Skin epidermis (tissue), 12 donors: ENCODE results near the gene GNG7.
"Not testable (repeated sequence)": the region's sequence is repeated elsewhere in the genome, so short reads cannot be mapped to it uniquely, and the experiment has no call there.

Source experiments
- H3K27ac ChIP-seq, 21 experiments: fragments of 200-600 bp; sonication (generic) in 11 of 21; one replicate each; pipeline ENCODE4 v1.5.0; 2020; ENCODE audit warnings: mild to moderate bottlenecking in 3 of 21, inconsistent platforms in 2 of 21, moderate library complexity in 2 of 21
- H3K4me3 ChIP-seq, 7 experiments: fragments of 200-600 bp; sonication (generic) in 2 of 7; one replicate each; pipeline ENCODE4 v1.5.0; 2020; ENCODE audit warnings: inconsistent platforms in 2 of 7, mild to moderate bottlenecking in 2 of 7, moderate library complexity in 1 of 7

The GNG7 gene

GRCh38 chr19:2550431-2551171, 151.9 kb downstream of the GNG7 start:
- no peak overlapping the region for H3K4me3 ChIP-seq
- H3K27ac ChIP-seq: peak overlapping the region in 18 of 21 experiments; percentile 14 to 86 (median 64)

DNA sequence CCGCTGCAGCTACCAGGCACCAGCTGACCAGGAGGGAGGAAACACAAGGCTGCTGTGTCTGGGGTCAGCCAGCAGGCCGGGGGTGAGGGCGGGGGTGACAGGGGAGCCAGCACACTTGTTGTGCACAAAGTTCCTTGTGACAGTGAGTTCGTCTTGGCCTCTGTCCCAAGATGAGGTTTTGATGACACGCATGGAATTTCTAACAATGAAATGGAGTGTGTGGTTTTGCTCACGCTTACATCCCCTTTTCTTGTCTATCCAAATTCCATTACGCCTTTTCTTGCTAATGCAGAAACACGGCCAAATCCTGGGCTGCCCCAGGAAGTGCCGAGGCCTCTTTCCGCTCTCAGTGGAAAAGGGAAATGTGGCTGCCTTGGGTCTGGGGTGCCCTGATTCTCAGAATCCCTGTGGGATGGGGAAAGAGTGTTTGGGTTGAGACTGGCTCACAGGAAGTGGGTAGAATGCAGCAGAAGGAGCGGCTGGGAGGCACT, 152.7 kb downstream of the GNG7 start:
- H3K27ac ChIP-seq: peak overlapping the region; percentile 14 to 86 (median 60)
- H3K4me3 ChIP-seq: no peak overlapping the region

- Histone ChIP-seq H3K4me3 (no peak overlapping the region), H3K27ac (peak overlapping the region in 8 of 21 experiments; percentile 2 to 84 (median 57))
These were observed 153.5 kb downstream of the GNG7 start for GRCh38 chr19:2548966-2549365.

- peak overlapping the region in 3 of 21 experiments; percentile 64 to 79 (median 67) for H3K27ac ChIP-seq
- no peak overlapping the region for H3K4me3 ChIP-seq
These were observed 154.8 kb downstream of the GNG7 start for GRCh38 chr19:2547721-2548120.

- Histone ChIP-seq H3K27ac (peak overlapping the region in 10 of 21 experiments; percentile 3 to 88 (median 67)), H3K4me3 (no peak overlapping the region)
These were observed 155.3 kb downstream of the GNG7 start for GRCh38 chr19:2547033-2547680.

DNA sequence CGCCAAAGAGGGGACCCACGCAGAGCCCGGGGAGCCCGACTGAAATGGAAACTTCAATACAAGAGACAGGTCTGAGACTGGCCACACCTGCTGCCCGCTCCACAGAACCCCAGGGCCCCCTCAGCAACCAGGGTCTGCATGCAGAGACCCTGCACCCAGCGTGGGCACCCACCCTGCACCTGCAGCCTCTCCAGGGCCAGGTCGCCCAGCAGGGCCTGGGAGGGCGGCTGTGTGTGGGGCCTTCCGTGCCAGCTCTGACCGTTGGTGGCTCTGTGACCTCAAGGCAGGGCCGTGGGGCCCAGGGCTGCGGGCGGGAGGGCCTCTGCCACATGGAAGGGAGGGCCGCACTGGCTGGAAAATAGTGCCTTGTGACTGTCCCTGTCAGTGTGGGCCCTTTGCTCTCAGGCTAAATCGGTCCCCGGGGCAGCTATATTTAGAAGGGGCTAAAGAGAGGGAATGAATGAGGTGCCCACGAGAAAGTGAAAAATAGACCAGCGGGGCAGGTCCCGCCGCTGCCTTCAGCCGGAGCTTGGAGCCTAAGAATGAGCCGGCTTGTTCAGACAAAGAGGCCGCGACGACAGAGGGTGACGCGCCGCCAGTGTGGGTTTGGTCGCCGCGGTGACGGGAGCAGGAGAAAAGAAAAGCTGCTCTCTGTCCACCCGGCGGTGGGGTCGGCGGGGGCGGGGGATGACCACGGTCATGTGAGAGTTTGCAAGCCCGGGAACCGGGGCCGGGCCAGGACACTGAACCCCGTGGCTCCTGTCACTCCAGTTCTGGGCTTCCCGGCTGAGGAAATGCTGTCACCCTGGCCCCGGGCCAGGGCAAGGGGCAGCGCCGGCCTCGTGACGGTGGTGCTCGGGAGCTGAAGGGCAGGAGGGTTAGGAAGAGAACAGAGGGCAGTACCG, 156.1 kb downstream of the GNG7 start:
- Histone ChIP-seq H3K27ac (peak overlapping the region in 18 of 21 experiments; percentile 3 to 88 (median 56)), H3K4me3 (no peak overlapping the region)

DNA sequence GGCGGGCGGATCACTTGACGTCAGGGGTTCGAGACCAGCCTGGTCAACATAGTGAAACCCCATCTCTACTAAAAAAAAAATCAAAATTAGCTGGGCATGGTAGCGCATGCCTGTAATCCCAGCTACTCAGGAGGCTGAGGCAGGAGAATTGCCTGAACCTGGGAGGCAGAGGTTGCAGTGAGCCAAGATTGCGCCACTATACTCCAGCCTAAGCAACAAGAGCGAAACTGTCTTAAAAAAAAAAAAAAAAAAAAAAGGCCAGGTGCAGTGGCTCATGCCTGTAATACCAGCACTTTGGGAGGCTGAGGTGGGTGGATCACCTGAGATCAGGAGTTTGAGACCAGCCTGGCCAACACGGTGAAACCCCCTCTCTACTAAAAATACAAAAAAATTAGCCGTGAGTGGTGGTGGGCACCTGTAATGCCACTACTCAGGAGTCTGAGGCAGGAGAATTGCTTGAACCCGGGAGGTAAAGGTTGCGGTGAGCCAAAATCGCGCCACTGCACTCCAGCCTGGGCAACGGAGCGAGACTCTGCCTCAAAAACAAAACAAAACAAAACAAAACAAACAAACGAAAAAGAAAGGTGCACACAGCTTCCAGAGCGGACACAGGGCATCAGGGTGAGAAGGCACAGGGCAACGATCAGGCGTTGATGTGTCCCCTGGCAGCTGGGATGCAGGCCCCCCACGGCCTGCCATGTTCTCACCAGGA, 156.9 kb downstream of the GNG7 start:
- H3K4me3 ChIP-seq: not testable (repeated sequence)

GRCh38 chr19:2544576-2545415, 157.7 kb downstream of the GNG7 start:
- H3K4me3 ChIP-seq: no peak overlapping the region
- peak overlapping the region in 20 of 21 experiments; percentile 65 to 94 (median 82) for H3K27ac ChIP-seq

More for the DNA sequence above, 156.9 kb downstream of the GNG7 start:
- H3K27ac ChIP-seq: peak overlapping the region in 16 of 21 experiments; percentile 17 to 94 (median 72)

GRCh38 chr19:2543463-2544442, 158.7 kb downstream of the GNG7 start:
- peak overlapping the region; percentile 42 to 94 (median 82) for H3K27ac ChIP-seq
- peak overlapping the region in 3 of 7 experiments; percentile 3 to 13 (median 7) for H3K4me3 ChIP-seq

DNA sequence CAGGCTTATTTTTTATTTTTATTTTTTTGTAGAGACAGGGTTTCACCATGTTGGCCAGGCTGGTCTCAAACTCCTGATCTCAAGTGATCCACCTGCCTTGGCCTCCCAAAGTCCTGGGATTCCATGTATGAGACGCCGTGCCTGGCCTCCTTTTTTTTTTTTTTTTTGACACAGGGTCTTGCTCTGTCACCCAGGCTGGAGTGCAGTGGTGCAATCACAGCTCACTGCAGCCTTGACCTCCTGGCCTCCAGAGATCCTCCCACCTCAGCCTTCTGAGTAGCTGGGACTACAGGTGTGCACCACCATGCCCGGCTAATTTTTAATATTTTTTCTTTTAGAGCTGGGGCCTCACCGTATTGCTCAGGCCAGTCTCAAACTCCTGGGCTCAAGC, 159.4 kb downstream of the GNG7 start:
- H3K27ac ChIP-seq: peak overlapping the region; percentile 42 to 94 (median 82)
- peak overlapping the region in 2 of 7 experiments; percentile 7 to 13 for H3K4me3 ChIP-seq

- H3K27ac ChIP-seq: peak overlapping the region in 20 of 21 experiments; percentile 65 to 94 (median 83)
- H3K4me3 ChIP-seq: no peak overlapping the region
These were observed 160.0 kb downstream of the GNG7 start for GRCh38 chr19:2542341-2543069.

DNA sequence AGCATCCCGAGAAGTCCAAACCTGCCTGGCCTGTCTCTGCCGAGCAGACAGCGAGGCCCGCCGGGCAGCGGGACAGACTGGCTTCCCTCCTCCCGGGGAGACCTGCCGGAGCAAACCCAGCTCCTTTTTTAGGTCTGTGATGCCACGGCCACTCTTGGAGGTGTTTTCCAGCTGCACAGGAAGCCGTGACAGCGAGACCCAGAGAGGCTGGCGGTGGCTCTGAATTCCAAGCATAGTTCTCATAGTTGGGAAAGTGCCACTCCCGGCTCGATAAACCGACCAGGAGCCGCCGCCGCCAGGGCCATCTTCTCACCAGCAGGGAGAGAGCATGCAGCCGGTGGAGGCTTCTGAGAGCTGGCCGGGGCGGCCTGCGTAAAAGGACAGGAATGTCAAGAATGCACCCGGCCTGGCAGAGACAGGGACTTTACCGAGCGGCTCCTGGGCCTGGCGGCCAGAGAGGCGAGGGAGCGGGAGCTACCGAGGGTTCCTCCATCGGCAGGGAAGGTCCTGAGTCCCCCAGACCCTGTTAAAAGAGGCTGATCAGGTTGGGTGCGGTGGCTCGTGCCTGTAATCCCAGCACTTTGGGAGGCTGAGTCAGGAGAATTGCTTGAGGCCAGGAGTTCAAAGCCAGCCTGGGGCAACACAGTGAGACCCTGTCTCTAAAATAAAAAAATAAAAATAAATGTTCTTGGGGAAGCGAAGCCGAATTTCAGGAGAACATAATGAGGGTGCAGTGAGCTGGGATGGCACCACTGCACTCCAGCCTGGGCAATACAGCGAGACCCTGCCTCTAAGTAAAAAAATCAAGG, 161.6 kb downstream of the GNG7 start:
- Histone ChIP-seq H3K4me3 (peak overlapping the region in 1 of 7 experiments; percentile 5), H3K27ac (peak overlapping the region in 18 of 21 experiments; percentile 3 to 94 (median 74))

DNA sequence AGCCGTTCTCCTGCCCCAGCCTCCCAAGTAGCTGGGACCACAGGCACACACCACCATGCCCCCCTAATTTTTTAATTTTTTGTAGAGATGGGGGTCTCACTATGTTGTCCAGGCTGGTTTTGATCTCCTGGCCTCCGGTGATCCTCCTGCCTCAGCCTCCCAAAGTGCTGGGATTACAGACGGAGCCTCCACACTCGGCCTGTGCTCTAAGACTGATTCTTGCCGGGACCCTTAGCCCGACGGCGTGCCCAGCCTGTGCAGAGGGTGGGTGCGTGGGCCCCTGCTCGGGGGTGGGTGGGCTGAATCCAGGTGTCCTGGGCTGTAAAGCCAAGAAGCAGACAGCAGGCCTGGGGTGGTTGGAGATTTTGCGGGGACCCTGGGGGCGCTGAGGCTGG, 162.2 kb downstream of the GNG7 start:
- peak overlapping the region in 17 of 21 experiments; percentile 3 to 94 (median 75) for H3K27ac ChIP-seq
- peak overlapping the region in 1 of 7 experiments; percentile 5 for H3K4me3 ChIP-seq

- H3K4me3 ChIP-seq: no peak overlapping the region
These were observed 164.3 kb downstream of the GNG7 start for GRCh38 chr19:2538096-2538757.

DNA sequence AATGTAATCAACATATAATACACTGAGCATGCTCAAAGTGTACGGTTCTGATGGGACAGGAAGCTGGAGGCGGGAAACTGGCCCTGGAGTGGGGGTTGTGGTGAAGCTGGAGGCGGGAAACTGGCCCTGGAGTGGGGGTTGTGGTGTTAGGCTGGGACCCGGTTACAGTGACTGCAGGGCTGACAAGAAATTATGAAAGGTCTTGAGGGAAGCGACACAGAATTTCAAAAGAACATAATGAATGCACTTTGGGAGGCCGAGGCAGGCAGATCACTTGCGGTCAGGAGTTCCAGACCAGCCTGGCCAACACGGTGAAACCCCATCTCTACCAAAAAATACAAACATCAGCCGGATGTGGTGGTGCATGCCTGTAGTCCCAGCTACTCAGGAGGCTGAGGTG, 164.9 kb downstream of the GNG7 start:
- H3K4me3 ChIP-seq, H3K27ac ChIP-seq: not testable (repeated sequence)

More at GRCh38 chr19:2538096-2538757, 164.3 kb downstream of the GNG7 start:
- no peak overlapping the region for H3K27ac ChIP-seq
